Measurements from ENCODE around the gene TOR4A. TPM values are rescaled to one million over a fixed set of nuclear protein-coding genes. Genes with fewer than 3 reads are reported as not detected.

The TOR4A gene
- total RNA-seq, 1 donor from 2014 or later: 3.5 TPM

GRCh38 chr9:137281345-137282116 is 4.0 kb downstream of the TOR4A start:
- TF ChIP-seq CTCF (IDR thresholded peaks at IDR 0.05): no peak
- H3K27me3 Mint-ChIP-seq (ENCODE audit: low read depth): no peaks in the 10 kb centered on the region
- H3K9me3 Mint-ChIP-seq (ENCODE audit: low read depth): no peaks in the 10 kb centered on the region
- no peaks in the 10 kb centered on the region for H3K36me3 Mint-ChIP-seq (ENCODE audit: low read depth)
- no peak overlapping the region for H3K27ac Mint-ChIP-seq (ENCODE audit: unreplicated experiment)
- DNase-seq (ENCODE audit: low spot score): no peak
- no peak overlapping the region for H3K4me3 Mint-ChIP-seq (ENCODE audit: unreplicated experiment)
- peaks cover 15% of the 10 kb centered on the region for H3K4me1 Mint-ChIP-seq (ENCODE audit: low read depth)

GRCh38 chr9:137286975-137287383 is 9.5 kb downstream of the TOR4A start:
- Mint-ChIP-seq H3K27me3 (ENCODE audit: low read depth) (peaks cover 2% of the 10 kb centered on the region), H3K9me3 (ENCODE audit: low read depth) (no peaks in the 10 kb centered on the region), H3K4me3 (ENCODE audit: unreplicated experiment) (no peak overlapping the region), H3K27ac (ENCODE audit: unreplicated experiment) (no peak overlapping the region), H3K4me1 (ENCODE audit: low read depth) (peaks cover 2% of the 10 kb centered on the region), H3K36me3 (ENCODE audit: low read depth) (no peaks in the 10 kb centered on the region)
- no peak for DNase-seq (ENCODE audit: low spot score)
- TF ChIP-seq CTCF (IDR thresholded peaks at IDR 0.05): peak; percentile 75

- Mint-ChIP-seq H3K4me3 (ENCODE audit: unreplicated experiment) (no peak overlapping the region), H3K27me3 (ENCODE audit: low read depth) (peaks cover 2% of the 10 kb centered on the region), H3K4me1 (ENCODE audit: low read depth) (peaks cover 12% of the 10 kb centered on the region), H3K9me3 (ENCODE audit: low read depth) (no peaks in the 10 kb centered on the region), H3K36me3 (ENCODE audit: low read depth) (no peaks in the 10 kb centered on the region), H3K27ac (ENCODE audit: unreplicated experiment) (no peak overlapping the region)
- no peak for TF ChIP-seq CTCF (IDR thresholded peaks at IDR 0.05)
- no peak for DNase-seq (ENCODE audit: low spot score)
These were observed 15.6 kb downstream of the TOR4A start for GRCh38 chr9:137293094-137293481.

- H3K36me3 Mint-ChIP-seq (ENCODE audit: low read depth): no peaks in the 10 kb centered on the region
- H3K9me3 Mint-ChIP-seq (ENCODE audit: low read depth): no peaks in the 10 kb centered on the region
These were observed 16.1 kb downstream of the TOR4A start for GRCh38 chr9:137293482-137294090.

More at GRCh38 chr9:137293482-137294090, 16.1 kb downstream of the TOR4A start:
- Mint-ChIP-seq H3K4me1 (ENCODE audit: low read depth) (peaks cover 12% of the 10 kb centered on the region), H3K27me3 (ENCODE audit: low read depth) (peaks cover 2% of the 10 kb centered on the region), H3K4me3 (ENCODE audit: unreplicated experiment) (no peak overlapping the region), H3K27ac (ENCODE audit: unreplicated experiment) (no peak overlapping the region)
- DNase-seq (ENCODE audit: low spot score): no peak
- no peak for TF ChIP-seq CTCF (IDR thresholded peaks at IDR 0.05)
